GM12865 (cell line): ENCODE measurements around the gene SERPINB8.

Experiments used
- DNase-seq: peaks from one replicate; pipeline ENCODE4 v3.0.0; 2010; ENCODE audit warnings: low read depth
- H3K4me3 ChIP-seq: 2 replicates; pipeline ENCODE4 v1.5.1; 2011; ENCODE audit warnings: mild to moderate bottlenecking, low read depth, low read length, control low read depth
- TF ChIP-seq, protein P1 (sequence below): IDR thresholded peaks from 2 replicates; pipeline ENCODE4 v1.5.1; 2011; ENCODE audit warnings: low read length, control low read depth, low read depth, inconsistent platforms; ENCODE audit not compliant: insufficient read depth; ENCODE audit errors: missing control alignments

Gene SERPINB8

DNA sequence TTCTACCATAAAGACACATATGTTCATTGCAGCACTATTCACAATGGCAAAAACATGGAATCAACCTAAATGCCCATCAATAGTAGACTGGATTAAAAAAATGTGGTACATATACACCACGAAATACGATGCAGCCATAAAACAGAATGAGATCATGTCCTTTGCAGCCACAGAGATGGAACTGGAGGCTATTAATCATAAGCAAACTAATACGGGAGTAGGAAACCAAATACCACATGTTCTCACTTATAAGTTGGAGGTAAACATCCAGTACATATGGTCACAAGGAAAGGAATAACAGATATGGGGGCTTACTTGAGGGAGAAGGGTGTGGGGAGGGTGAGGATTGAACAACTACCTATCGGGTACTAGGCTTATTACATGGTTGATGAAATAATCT is 13.1 kb upstream of the SERPINB8 start:
- no peak for DNase-seq

DNA sequence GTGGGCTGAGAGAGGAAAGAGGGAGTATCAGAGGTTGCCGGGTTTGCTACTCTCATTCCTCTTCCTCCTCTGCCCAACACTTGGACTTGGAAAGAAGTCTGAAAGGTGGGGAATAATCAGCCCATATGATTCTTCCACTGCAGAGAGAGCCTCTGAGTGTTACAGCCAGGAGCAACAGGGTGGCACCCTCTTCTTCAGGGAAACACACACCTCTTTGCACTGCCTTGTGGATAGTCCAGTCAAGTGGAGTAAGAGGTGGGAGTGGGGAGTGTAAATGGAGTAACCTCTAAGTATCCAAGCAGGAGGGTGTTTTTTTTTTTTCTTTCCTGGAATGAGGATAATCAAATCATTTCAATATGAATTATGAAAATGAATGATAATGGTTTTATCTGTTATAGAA is 9.0 kb upstream of the SERPINB8 start:
- H3K4me3 ChIP-seq: no peak overlapping the region
- TF ChIP-seq, protein P1, sequence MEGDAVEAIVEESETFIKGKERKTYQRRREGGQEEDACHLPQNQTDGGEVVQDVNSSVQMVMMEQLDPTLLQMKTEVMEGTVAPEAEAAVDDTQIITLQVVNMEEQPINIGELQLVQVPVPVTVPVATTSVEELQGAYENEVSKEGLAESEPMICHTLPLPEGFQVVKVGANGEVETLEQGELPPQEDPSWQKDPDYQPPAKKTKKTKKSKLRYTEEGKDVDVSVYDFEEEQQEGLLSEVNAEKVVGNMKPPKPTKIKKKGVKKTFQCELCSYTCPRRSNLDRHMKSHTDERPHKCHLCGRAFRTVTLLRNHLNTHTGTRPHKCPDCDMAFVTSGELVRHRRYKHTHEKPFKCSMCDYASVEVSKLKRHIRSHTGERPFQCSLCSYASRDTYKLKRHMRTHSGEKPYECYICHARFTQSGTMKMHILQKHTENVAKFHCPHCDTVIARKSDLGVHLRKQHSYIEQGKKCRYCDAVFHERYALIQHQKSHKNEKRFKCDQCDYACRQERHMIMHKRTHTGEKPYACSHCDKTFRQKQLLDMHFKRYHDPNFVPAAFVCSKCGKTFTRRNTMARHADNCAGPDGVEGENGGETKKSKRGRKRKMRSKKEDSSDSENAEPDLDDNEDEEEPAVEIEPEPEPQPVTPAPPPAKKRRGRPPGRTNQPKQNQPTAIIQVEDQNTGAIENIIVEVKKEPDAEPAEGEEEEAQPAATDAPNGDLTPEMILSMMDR: no peak
- no peak for DNase-seq

More for the DNA sequence above, 13.1 kb upstream of the SERPINB8 start:
- TF ChIP-seq, protein P1: no peak
- no peak overlapping the region for H3K4me3 ChIP-seq

DNA sequence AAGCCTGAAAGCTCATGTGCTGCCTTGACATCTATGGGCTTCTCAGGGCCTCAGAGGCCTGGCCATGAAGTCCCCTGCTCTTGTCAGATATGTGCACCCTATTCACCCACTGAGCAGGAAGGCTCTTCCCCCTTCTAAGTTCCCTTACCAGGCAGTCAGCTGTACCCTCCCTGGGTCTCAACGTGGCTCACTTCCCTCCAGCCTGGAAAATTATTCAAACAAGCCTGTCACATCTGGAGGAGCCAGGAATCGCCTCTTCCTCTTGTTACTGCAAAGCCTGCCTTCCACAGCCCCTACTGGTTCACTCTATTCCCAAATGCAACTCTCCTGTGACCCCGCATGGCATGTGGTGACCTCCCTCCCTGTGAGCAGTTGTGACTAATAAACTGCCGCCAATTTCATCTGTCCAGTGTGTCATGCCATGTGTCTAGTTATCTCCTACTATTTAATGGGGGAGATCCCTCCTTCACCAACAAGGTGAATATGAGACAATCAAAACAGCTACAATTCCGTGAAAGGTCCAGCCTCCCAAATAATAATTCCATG is 8.4 kb upstream of the SERPINB8 start:
- TF ChIP-seq, protein P1: no peak
- DNase-seq: no peak
- H3K4me3 ChIP-seq: no peak overlapping the region

DNA sequence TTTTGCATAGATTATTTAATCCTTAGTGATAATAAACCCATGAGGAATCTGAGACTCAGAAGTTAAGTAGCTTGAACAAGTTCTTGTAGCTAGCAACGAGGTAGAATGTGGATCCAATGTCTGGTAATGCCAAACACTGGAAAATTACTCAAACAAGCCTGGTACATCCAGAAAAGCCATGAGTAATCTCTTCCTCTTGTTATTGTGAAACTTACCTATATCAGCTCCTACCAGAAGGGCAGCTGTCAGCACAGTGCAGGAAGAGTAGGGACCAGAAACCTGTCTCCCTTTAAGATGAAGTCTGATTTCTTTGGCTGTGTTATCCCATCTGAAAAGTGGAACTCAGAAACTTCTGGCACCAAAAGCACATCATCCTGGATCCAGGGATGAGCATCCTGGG is 7.7 kb upstream of the SERPINB8 start:
- TF ChIP-seq, protein P1: no peak
- H3K4me3 ChIP-seq: no peak overlapping the region
- no peak for DNase-seq

DNA sequence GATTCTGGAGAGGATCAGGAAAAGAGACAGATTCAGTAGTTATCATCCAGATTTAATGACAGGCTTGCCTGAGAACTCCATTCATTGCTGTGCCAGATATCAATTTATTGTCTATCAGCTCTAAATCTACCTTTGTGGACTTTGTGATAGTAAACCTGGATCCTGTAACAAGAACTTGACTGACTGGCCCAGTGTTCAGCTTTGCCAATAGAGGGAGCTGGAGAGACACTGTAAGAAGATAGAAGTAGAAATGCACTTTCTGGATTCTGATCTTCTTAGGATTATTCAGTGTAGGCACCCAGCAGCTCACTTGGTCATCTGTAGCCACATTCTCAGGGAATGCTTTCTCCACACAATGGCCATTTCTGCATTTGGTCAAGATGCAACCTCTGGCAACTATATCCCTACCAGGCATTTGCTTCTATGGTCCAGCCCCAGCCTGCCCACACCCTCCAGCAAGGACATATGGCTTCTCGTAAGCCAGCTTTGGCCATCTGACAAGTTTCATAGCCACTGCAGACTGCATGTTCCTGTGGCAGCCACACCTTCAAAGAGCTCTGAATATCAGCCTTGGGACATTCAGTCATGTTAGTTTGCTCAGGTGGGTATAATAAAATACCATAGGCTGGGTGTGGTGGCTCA is 6.1 kb upstream of the SERPINB8 start:
- TF ChIP-seq, protein P1: peak; percentile 78
- peak; percentile 71 for DNase-seq
- H3K4me3 ChIP-seq: no peak overlapping the region

DNA sequence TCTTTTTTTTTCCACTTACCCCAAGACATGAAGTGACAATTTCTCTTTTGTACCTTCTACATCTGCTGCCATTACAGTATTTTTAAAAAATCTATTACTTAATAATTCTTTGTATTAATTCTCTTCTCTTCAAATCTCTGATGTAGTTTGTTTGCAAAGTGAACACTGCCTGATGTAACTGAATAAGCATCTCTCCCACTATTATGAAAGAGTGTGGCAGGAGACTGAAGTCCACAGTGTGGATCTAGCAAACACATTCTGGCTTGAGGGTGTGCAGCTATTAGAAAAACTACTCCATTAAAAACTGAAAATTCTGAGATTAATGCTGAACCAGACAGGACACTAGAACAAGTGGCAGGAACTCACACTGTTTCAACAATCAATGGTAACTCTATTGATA is 5.0 kb upstream of the SERPINB8 start:
- TF ChIP-seq, protein P1: no peak
- no peak for DNase-seq
- H3K4me3 ChIP-seq: no peak overlapping the region
